ENCODE results near the gene NCAM1.

Gene NCAM1

DNA sequence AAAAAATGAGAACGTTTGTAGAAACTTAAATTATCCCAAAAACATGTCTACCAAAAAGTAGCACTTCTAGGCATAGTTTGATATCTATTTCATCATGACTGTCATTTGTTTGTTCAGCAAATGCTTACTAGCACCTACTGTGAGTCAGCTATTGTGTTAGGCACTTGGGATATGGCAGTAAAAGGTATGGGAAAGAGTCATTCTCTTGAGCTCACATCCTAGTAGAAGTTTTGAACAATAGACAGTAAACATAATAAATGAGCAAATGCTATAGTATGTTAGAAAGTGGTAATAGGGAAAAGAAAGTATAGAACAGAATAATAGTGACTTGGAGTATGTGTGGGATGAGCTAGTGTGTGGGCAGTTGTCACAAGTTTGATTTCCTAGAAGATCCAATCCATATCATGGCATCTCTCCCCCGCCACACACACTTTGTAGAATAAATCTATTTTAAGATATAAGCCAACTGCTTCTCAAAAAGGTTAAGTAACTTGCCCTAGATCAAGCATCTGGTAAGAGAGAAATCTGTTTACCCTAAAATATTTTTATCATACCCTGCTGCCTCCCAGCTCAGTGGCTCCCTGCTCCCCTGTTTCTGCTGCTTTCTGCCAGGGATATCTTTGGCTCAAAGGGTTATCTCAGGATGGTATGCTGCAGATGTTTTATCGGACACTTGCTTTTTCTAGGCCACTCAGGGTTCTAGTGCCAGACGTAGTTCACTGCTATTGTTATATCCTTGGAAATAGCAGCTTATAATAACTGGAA lies 129.7 kb downstream of the NCAM1 start:
- no peak for DNase-seq

GRCh38 chr11:113091481-113091780 lies 130.2 kb downstream of the NCAM1 start:
- DNase-seq: no peak

GRCh38 chr11:113096648-113097047 lies 135.4 kb downstream of the NCAM1 start:
- DNase-seq: no peak

- DNase-seq: no peak
Measured at GRCh38 chr11:113103932-113104690, 142.9 kb downstream of the NCAM1 start.

GRCh38 chr11:113104691-113105251 lies 143.6 kb downstream of the NCAM1 start:
- no peak for DNase-seq

DNA sequence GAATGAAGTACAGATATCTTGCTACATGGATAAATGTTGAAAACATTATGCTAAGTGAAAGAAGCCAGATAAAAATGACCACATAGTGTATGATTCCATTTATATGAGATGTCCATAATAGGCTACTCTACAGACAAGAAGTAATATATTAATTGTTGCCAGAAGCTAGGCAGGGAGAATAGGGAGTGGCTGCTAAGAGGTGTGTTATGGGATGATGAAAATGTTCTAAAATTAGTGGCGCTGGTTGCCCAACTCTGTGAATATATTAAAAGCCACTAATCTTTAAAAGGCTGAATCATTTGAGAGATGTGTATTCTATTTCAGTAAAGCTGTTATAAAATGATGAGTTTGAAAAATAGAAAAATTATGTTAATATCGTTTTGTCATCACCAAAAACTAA lies 144.4 kb downstream of the NCAM1 start:
- no peak for DNase-seq

DNA sequence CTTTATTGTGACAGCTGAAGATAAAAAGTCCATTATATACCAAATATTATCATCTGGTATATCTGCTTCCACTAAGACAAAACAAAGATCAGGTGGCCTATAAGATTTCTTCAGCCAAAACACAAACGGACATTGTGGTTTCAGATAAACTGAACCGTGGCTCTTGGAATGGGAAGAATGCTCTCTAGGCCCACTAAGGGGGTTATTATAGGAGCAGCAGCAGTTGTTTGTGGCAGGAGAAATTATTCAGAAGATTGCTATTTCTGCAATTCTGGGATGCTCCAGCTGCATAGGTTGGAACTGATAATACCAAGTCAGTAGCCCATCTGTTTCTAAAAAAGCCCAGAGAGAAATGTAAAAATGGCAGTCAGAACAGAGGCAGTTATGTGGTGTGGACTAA lies 145.3 kb downstream of the NCAM1 start:
- DNase-seq: peak; percentile 24

DNA sequence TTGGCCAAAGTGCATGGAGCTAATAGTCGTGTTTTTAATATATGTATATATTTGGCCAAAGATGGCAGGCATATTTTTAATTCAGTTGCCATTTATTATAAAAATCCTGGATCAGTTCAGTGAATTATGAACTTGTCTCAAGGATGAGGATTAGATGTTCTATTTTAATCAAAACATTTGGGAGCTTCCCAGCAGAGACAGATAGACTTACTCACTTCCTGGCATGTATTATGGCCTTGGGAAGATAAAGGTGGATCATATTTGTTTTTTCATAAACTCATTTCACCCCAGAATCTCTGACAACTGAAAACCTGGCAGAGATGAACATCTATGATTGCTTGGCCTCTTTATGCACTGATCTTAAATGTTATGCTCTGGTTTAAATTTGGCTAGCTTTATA lies 148.8 kb downstream of the NCAM1 start:
- no peak for DNase-seq

DNA sequence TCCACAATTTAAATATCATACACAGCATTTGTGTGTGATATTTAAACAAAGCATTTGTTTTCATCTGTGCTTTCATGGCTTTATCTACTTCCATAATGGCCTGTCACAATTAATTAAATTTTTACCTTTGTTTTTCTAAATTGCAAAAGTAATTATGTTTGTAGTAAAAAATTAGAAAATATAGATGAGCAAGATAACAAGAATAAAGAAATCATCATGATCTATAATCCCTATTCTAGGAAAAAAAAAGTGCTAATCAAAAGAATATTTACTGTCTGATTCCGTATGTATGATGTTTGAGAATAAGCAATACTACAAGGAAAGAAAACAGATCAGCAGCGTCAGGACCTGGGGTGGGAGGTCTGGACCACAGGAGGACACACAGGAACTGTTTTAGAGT lies 149.9 kb downstream of the NCAM1 start:
- no peak for DNase-seq

DNA sequence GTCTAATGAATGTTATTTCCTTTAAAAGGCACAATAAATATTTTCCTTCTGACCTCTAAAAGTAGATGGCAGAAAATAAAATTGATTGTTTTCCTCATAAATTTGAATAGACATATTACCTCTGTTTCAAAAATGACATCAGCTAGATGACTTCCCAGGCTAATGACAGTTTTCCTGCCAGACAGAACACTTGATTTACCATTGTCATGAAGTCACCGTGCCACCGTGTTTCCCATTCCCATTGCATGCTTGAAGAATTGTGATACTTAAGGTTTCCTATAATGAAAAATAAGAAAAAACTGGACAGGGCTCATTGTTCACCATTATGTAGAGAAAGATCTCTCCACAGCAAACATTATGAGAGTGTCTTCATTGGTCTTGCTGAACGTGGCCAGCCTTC lies 151.1 kb downstream of the NCAM1 start:
- DNase-seq: no peak

DNA sequence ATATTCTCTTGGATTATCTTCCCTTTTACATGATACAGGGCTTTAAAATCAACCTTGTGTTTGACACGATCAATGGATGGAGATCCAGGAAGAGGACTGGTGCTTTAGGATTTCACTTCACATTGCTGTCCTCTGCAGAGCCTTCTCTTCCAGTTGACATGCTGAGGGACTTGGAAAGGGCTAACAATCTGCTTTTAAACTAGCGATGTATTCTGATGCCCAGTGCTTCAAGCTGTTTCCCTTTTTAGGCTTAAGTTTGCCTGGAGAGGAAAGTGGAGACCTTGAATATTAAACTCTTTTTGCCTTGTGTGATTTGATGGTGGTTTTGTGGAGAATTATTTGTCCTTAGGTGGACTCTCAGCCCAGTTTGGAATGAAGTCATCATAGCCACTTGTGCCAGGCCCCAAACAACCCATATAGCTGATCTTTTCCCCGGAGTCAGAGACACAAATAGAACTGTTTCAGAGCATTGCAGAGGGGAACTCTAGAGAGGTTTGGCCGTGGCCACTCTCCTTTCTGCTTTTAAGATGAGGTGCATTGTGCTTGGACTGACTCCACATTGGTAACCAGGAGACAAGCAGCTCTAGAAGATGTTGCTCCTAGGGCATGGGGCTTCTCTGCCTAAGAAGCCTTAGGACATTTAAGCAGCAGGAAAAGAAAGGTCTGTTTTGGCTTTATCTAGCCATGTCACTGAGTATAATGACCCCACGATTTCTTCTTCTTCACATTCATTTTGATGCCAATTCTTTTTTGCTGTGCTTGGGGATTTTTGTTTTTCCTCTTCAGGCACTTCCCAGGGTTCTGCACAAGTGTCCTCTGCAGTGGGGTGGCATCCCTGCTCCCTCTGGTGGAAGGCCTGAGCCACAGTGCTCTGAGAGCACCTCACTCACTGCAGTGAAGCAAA lies 152.8 kb downstream of the NCAM1 start:
- peak; percentile 71 for DNase-seq

DNA sequence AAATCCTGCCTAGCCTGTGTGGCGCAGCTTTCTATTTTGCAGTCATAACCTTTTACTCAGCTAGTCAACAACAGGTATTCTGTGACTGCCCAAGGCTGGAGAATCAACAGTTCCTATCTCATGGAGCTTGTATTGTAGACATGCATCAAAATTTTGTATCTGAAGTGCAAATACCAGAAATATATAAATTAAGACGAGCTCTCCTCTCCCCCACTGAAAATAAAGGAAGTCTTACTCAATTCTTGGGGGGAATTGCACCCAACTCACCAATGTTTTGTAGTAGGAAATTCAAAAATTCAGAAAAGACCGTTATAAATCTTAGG lies 153.4 kb downstream of the NCAM1 start:
- no peak for DNase-seq

DNA sequence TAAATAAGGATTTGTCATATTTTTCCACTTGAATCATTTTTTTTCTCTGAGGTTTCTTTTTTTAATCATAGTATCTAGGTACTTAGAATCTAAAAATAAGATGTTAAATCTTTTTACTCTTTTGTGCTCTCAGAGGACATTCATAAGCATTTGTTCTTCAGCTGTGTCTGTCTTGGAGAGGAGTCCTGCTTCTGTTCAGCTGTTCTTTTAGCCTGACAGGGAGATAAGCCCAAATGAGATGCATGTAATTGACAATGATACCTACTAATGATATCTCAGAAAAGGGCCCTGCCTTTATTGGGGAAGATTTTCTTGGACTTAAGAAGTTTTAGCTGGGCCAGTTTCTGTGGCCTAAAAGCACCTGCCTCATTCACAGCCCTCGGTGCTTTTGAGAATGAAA lies 156.9 kb downstream of the NCAM1 start:
- no peak for DNase-seq

DNA sequence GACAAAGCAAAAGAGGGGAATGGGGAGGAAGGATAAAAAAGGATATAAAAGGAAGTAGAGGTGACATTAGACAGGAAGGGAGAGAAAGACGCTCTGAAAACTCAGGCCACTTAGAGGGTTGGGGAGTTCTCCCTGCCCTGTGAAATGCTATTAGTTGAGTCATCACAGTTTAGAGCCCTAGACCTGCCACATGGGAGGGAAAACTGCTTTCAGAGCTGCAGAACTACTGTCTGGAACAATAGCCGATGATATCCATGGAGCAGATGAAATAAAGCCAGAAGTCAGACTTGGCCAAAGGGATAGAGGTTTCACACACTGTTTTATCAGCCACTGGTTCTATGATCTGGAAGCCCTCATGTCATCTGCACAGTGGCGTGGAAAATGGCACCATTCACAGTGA lies 157.9 kb downstream of the NCAM1 start:
- DNase-seq: no peak

DNA sequence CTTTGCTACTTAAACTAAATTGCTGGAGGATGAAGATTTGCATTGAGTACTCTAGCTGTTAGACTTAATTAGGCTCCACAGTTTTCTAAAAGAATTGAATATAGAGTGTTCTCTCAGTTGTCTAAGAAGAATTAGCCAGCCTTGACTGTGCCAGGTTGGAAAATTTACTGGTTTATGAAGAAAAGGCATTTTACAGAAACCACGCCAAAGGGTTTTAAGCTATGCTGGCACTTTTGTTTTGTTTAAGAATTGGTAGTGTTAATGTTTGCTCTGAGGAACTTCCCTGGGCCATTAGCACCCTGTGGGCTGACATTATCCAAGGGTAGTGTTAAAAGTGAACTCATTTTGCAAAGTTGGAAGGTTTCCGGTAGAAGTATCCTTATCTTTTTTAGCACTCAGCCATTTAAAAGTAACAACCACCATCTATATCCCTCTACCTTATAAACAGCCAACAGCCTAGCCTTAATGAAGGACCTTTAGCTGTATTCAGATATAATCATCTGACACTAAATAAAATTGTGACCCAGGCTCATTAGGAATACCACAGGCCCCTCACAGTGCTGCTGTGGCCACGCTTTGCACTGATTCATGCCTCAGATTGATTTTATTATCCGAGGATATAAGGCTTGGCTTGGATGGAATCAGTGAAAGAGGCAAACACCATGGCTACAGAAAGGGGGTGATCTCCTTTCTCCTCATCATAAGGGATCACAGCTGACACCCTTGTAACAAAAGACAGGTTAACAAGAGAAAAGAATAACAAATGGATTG lies 158.9 kb downstream of the NCAM1 start:
- no peak for DNase-seq

- no peak for DNase-seq
Measured at GRCh38 chr11:113121746-113122145, 160.5 kb downstream of the NCAM1 start.

GRCh38 chr11:113124006-113124405 lies 162.8 kb downstream of the NCAM1 start:
- DNase-seq: no peak

GRCh38 chr11:113124578-113124977 lies 163.4 kb downstream of the NCAM1 start:
- DNase-seq: no peak

- DNase-seq: no peak
Measured at GRCh38 chr11:113129261-113129992, 168.2 kb downstream of the NCAM1 start.

DNA sequence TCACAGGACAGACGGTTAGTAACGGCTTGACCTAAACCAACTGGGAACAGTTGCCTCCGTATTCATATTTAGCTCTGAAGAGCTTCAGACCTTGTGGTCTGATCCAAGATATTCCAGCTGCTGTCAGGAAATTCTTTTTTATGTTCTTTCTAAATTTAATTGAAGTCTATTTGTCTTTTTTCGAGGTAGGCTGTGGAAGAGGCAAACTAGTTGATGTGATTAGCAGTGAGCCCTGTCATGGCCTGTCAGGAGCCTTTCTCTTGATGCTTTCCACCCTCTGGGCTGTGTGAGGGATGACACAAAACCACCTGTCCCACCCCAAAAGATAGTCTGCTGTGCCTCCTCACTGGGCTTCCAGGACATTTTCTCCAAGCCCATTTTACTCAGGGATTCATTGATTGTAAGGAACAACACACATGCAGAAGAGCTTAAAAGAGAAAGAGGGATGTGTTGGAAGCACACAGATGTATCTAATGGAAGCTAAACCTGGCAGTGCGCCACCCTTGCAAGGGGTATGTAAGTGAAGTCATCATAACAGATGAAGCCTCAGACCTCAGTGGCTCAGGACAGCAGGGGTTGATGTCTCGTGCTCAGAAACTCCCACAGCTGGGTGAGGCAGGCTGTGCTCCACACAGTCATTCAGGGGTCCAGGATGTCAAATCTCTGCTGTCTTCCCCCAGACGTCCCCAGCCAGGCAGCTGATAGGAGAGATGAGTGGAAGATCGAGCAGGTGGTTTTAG lies 170.0 kb downstream of the NCAM1 start:
- DNase-seq: no peak

DNA sequence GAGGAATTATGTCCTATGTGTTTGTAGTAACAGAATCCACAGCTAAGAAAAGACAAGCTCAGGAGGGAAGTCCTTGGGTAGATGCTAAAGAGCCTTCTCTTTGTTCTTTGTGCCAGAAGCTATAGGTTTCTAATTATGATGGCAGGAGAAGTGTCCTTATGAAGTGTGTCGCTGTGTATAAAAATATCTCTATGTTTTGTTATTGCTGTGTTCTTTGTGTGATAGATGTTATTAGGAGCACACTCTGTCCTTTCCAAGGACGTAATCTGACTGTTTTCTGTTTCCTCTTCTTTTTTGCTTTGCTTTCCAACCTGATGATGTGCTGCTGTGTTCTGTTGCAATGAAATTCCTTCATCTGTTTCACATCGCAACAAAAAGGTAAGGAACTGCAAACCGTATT lies 171.9 kb downstream of the NCAM1 start:
- DNase-seq: no peak

Data from femur (tissue), 1 donor.